Activated CD4-positive, CD25-positive, alpha-beta regulatory T cell treated with anti-CD3 and anti-CD28 coated beads, Interleukin-2, amount 50 U/mL, for 24 hours (primary cell): ENCODE results near the gene PSD2.

ENCODE experiments used
- ATAC-seq, 2 donors: fragments of 150-1000 bp; cut with Tn5 transposase; one replicate each; pipeline ENCODE4 v1.10.0; 2021; ENCODE audit warnings: mild to moderate bottlenecking in 1 of 2, moderate library complexity in 1 of 2

The PSD2 gene

GRCh38 chr5:139812836-139813805 lies 17.5 kb downstream of the PSD2 start:
- ATAC-seq, result no peak

GRCh38 chr5:139814191-139814601 lies 18.6 kb downstream of the PSD2 start:
- ATAC-seq, result no peak

GRCh38 chr5:139814704-139815280 lies 19.2 kb downstream of the PSD2 start:
- ATAC-seq, result no peak

GRCh38 chr5:139816566-139816965 lies 21.0 kb downstream of the PSD2 start:
- ATAC-seq, result no peak

GRCh38 chr5:139817362-139817761 lies 21.8 kb downstream of the PSD2 start:
- no peak for ATAC-seq

- no peak for ATAC-seq
Measured at GRCh38 chr5:139817970-139818369, 22.4 kb downstream of the PSD2 start.

GRCh38 chr5:139820130-139820529 lies 24.5 kb downstream of the PSD2 start:
- ATAC-seq, result no peak

- no peak for ATAC-seq
Measured at GRCh38 chr5:139820606-139821005, 25.0 kb downstream of the PSD2 start.

- no peak for ATAC-seq
Measured at GRCh38 chr5:139821806-139822552, 26.4 kb downstream of the PSD2 start.

- ATAC-seq, result no peak
Measured at GRCh38 chr5:139822553-139823425, 27.2 kb downstream of the PSD2 start.

GRCh38 chr5:139823757-139824355 lies 28.2 kb downstream of the PSD2 start:
- ATAC-seq, result no peak

GRCh38 chr5:139825690-139826089 lies 30.1 kb downstream of the PSD2 start:
- no peak for ATAC-seq

GRCh38 chr5:139828207-139828895 lies 32.7 kb downstream of the PSD2 start:
- no peak for ATAC-seq

GRCh38 chr5:139829471-139829870 lies 33.9 kb downstream of the PSD2 start:
- ATAC-seq, result no peak

GRCh38 chr5:139831624-139832023 lies 36.0 kb downstream of the PSD2 start:
- ATAC-seq, result no peak

- no peak for ATAC-seq
Measured at GRCh38 chr5:139833525-139833924, 37.9 kb downstream of the PSD2 start.

- ATAC-seq, result no peak
Measured at GRCh38 chr5:139835656-139836055, 40.0 kb downstream of the PSD2 start.

GRCh38 chr5:139836469-139837208 lies 41.0 kb downstream of the PSD2 start:
- ATAC-seq, result no peak

- no peak for ATAC-seq
Measured at GRCh38 chr5:139837711-139838380, 42.2 kb downstream of the PSD2 start.
